MM.1S (cell line): Measurements from ENCODE around the gene UGT2B15.

ENCODE experiments used
- DNase-seq: peaks from one replicate; pipeline ENCODE4 v3.0.0-alpha.2; 2015
- H2AFZ ChIP-seq: fragments of 300-600 bp; sonication (generic); 2 replicates; pipeline ENCODE4 v1.6.0; 2016; ENCODE audit warnings: antibody characterized with exemption, low read length
- H3F3A ChIP-seq: fragments of 300-600 bp; sonication (generic); 2 replicates; pipeline ENCODE4 v1.6.1; 2016; ENCODE audit warnings: mild to moderate bottlenecking, antibody characterized with exemption, low read length, moderate library complexity, mixed read lengths; ENCODE audit not compliant: insufficient read depth
- H3K27ac ChIP-seq: fragments of 300-600 bp; sonication (generic); 2 replicates; pipeline ENCODE4 v1.5.1; 2016; ENCODE audit warnings: mild to moderate bottlenecking, low read length
- H3K27me3 ChIP-seq: fragments of 300-600 bp; sonication (generic); replicated peaks from 2 replicates; pipeline ENCODE4 v1.6.0; 2016; ENCODE audit warnings: low read length; ENCODE audit not compliant: insufficient read depth
- H3K36me3 ChIP-seq: fragments of 300-600 bp; sonication (generic); replicated peaks from 2 replicates; pipeline ENCODE4 v1.6.1; 2016; ENCODE audit warnings: mild to moderate bottlenecking, low read length, mixed read lengths; ENCODE audit not compliant: insufficient read depth
- H3K4me1 ChIP-seq: fragments of 300-600 bp; sonication (generic); 2 replicates; pipeline ENCODE4 v1.6.1; 2016; ENCODE audit warnings: low read length, mixed read lengths
- H3K4me2 ChIP-seq: fragments of 300-600 bp; sonication (generic); 2 replicates; pipeline ENCODE4 v1.6.0; 2016; ENCODE audit warnings: low read depth, low read length
- H3K4me3 ChIP-seq: fragments of 300-600 bp; sonication (generic); 2 replicates; pipeline ENCODE4 v1.5.1; 2016; ENCODE audit warnings: low read length, mixed read lengths
- H3K79me2 ChIP-seq: fragments of 300-600 bp; sonication (generic); 2 replicates; pipeline ENCODE4 v1.6.1; 2016; ENCODE audit warnings: mixed run types, low read length, mixed read lengths
- H3K9ac ChIP-seq: fragments of 300-600 bp; sonication (generic); 2 replicates; pipeline ENCODE4 v1.6.1; 2016; ENCODE audit warnings: low read length, mixed read lengths
- H3K9me2 ChIP-seq: fragments of 300-600 bp; sonication (generic); replicated peaks from 2 replicates; pipeline ENCODE4 v1.6.1; 2016; ENCODE audit warnings: mild to moderate bottlenecking, low read length, mixed read lengths; ENCODE audit not compliant: insufficient read depth
- H3K9me3 ChIP-seq: fragments of 300-600 bp; sonication (generic); replicated peaks from 2 replicates; pipeline ENCODE4 v1.6.1; 2016; ENCODE audit warnings: mild to moderate bottlenecking, low read length, mixed read lengths; ENCODE audit not compliant: insufficient read depth
- H4K20me1 ChIP-seq: fragments of 300-600 bp; sonication (generic); 2 replicates; pipeline ENCODE4 v1.6.1; 2016; ENCODE audit warnings: mild to moderate bottlenecking, low read length, moderate library complexity, mixed read lengths; ENCODE audit not compliant: insufficient read depth
- EZH2 ChIP-seq: fragments of 300-600 bp; sonication (generic); optimal IDR thresholded peaks from 2 replicates; pipeline ENCODE3; 2017; ENCODE audit warnings: low read depth, mild to moderate bottlenecking, antibody characterized with exemption, low read length, mixed read lengths
- EZH2phosphoT487 ChIP-seq: fragments of 300-600 bp; sonication (generic); IDR thresholded peaks from 2 replicates; pipeline ENCODE4 v1.6.1; 2018; ENCODE audit warnings: antibody characterized with exemption, low read length
- TF ChIP-seq, protein P1 (sequence below): fragments of 300-600 bp; sonication (generic); IDR thresholded peaks from 2 replicates; pipeline ENCODE4 v1.5.1; 2016; ENCODE audit warnings: antibody characterized with exemption, low read length, mixed read lengths

The UGT2B15 gene

DNA sequence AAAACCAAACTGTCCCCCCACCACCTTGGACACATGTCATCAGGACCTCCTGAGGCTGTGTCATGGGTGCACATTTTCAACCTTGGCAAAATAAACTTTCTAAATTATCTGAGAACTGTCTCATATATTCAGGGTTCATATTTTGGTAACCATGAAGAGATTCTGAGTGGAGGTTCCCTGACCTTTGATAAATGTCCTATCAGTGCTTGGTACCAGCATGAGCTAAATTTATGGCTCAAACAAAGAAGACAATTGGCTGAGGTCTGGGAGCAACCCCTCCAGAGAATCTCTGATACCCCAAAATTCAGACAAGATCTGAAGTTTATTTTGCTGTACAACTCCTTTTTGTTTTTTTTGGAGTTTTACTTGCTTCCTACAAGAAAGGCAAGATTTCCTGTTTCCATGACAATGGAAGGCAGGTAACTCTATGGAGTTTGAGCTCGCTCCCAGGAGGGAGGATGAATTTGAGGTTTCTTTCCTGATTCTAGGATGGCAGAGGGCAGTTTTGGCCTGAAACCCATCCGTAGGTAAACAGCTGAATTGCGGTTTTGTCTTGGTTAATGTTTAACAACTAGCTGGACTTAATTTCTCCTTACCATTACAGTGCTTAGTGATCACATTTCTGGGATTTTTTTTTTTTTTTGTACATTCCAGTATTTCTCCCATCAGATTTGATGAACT is 14.5 kb downstream of the UGT2B15 start:
- H3K36me3 ChIP-seq, result no peaks in the 10 kb centered on the region
- H3K27me3 ChIP-seq, result no peaks in the 10 kb centered on the region
- DNase-seq, result no peak
- H3K4me3 ChIP-seq, result peak overlapping the region; percentile 24
- 0 out of 2 replicates have a peak, but pooled peaks cover 6% of the 10 kb centered on the region for H3F3A ChIP-seq
- H3K79me2 ChIP-seq, result no peaks in the 10 kb centered on the region
- H3K4me1 ChIP-seq, result peaks cover 7% of the 10 kb centered on the region; the same call in 1 of the 2 replicates
- no peaks in the 10 kb centered on the region for H4K20me1 ChIP-seq
- H3K4me2 ChIP-seq, result peak overlapping the region; percentile 62
- TF ChIP-seq, protein P1, sequence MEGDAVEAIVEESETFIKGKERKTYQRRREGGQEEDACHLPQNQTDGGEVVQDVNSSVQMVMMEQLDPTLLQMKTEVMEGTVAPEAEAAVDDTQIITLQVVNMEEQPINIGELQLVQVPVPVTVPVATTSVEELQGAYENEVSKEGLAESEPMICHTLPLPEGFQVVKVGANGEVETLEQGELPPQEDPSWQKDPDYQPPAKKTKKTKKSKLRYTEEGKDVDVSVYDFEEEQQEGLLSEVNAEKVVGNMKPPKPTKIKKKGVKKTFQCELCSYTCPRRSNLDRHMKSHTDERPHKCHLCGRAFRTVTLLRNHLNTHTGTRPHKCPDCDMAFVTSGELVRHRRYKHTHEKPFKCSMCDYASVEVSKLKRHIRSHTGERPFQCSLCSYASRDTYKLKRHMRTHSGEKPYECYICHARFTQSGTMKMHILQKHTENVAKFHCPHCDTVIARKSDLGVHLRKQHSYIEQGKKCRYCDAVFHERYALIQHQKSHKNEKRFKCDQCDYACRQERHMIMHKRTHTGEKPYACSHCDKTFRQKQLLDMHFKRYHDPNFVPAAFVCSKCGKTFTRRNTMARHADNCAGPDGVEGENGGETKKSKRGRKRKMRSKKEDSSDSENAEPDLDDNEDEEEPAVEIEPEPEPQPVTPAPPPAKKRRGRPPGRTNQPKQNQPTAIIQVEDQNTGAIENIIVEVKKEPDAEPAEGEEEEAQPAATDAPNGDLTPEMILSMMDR, result no peak
- TF ChIP-seq EZH2 (no peak), EZH2phosphoT487 (no peak)
- H3K27ac ChIP-seq, result peak overlapping the region; percentile 59; the same call in 1 of the 2 replicates
- no peak overlapping the region; the same call in 1 of the 2 replicates for H3K9ac ChIP-seq
- no peaks in the 10 kb centered on the region for H3K9me2 ChIP-seq
- H2AFZ ChIP-seq, result peak overlapping the region; percentile 50; the same call in 1 of the 2 replicates
- H3K9me3 ChIP-seq, result no peaks in the 10 kb centered on the region

DNA sequence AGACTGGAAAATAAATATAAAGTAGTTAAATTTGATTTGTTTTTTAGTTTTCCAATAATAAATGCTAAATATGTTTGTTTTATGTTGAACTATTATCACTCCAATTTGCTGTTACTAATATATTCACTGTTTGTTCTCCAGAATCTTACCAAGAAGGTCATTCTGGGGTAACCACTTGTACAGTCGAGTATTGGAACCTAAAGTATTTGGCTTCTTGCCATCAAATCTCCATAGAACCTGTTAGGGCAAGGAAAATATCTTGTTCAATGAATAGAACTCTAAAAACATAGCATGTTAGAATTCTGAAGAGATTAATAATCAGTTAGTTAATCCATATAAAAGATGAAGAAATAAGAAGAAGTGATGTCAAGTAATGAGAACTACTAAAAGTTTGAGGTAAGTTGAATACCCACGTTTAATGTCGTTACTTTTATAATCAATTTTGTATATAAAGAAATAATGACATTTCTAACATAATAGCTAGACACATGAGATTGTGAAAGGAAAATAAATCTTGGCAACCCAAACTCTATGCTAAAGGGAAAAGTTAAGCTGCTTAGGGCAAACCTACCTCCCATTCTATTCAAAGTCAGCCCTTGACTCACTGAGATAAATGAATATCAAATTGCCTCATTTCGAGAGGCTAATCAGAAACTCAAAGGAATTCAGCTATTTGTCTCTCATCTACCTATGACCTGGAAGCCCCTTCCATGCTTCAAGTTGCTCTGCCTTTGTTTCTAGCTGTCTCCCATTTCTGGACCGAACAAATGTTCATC is 15.3 kb downstream of the UGT2B15 start:
- Histone ChIP-seq H3K4me2 (no peak overlapping the region), H3K36me3 (no peaks in the 10 kb centered on the region), H3K9me3 (no peaks in the 10 kb centered on the region), H3K27me3 (no peaks in the 10 kb centered on the region), H3K27ac (no peak overlapping the region), H3F3A (0 out of 2 replicates have a peak, but pooled peaks cover 6% of the 10 kb centered on the region), H3K79me2 (no peaks in the 10 kb centered on the region), H3K9ac (no peak overlapping the region), H3K4me1 (peaks cover 7% of the 10 kb centered on the region; the same call in 1 of the 2 replicates), H3K9me2 (no peaks in the 10 kb centered on the region), H4K20me1 (no peaks in the 10 kb centered on the region), H3K4me3 (no peak overlapping the region), H2AFZ (no peak overlapping the region)
- DNase-seq, result no peak
- TF ChIP-seq EZH2phosphoT487 (no peak), EZH2 (no peak)
- TF ChIP-seq, protein P1, result no peak

DNA sequence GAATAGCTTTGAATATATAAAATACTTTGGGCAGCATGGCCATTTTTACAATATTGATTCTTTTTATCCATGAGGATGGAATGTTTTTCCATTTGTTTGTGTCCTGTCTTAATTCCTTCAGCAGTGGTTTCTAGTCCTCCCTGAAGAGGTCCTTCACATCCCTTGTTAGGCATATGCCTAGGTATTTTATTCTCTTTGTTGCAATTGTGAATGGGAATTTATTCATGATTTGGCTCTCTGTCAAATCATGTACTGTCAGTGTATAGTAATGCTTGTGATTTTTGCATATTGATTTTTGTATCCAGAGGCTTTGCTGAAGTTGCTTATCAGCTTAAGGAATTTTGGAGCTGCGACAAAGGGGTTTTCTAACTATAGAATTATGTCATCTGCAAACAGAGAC is 18.5 kb downstream of the UGT2B15 start:
- no peak overlapping the region for H3K27ac ChIP-seq
- no peak overlapping the region for H3K4me3 ChIP-seq
- H3F3A ChIP-seq, result 0 out of 2 replicates have a peak, but pooled peaks cover 6% of the 10 kb centered on the region
- no peak for DNase-seq
- no peak for TF ChIP-seq EZH2
- TF ChIP-seq EZH2phosphoT487, result no peak
- TF ChIP-seq, protein P1, result no peak
- H4K20me1 ChIP-seq, result no peaks in the 10 kb centered on the region
- no peaks in the 10 kb centered on the region for H3K79me2 ChIP-seq
- H3K9me2 ChIP-seq, result no peaks in the 10 kb centered on the region
- H2AFZ ChIP-seq, result no peak overlapping the region
- H3K4me2 ChIP-seq, result no peak overlapping the region
- peaks cover 7% of the 10 kb centered on the region; the same call in 1 of the 2 replicates for H3K4me1 ChIP-seq
- H3K27me3 ChIP-seq, result no peaks in the 10 kb centered on the region
- H3K9me3 ChIP-seq, result no peaks in the 10 kb centered on the region
- no peak overlapping the region for H3K9ac ChIP-seq
- no peaks in the 10 kb centered on the region for H3K36me3 ChIP-seq
